Measurements from ENCODE around the gene HOXA13. TPM values are rescaled to one million over a fixed set of nuclear protein-coding genes. Genes with fewer than 3 reads are reported as not detected.

Gene HOXA13
- polyA plus RNA-seq, 1 donor from 2014 or later: not detected

DNA sequence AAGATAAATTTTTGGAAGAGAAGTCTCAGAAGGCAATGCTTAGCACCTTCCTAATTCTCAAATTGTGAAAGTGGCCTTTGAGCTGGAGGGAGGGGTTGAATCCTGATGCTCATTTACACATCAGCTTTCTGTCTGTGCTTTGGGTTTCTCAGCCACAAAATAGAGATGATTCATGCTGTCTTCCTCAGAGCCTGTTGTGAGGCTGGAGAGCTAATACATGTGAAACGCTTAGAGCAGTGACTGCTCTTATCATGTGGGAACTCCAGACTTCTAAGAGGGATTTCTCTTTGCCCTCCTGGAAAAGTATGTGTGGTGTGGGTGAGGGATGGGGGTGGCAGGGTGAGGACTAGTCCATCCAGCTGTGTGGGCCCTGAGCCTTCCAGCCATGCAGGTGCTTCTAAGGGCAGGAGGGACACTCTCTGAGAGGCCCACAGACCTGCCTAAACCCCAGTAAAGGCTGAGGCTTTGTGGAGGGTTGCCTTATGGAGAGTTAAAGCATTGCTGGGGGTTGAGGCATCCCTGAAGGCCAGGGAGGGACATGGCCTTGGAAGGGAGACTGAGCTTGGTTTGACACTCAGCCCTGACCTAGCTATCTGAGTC lies 37.9 kb upstream of the HOXA13 start:
- H3K9me2 ChIP-seq (ENCODE audit: insufficient read depth, low read length): no peaks in the 10 kb centered on the region
- H3F3A ChIP-seq (ENCODE audit: insufficient read depth, low read length, poor library complexity, severe bottlenecking): no peaks in the 10 kb centered on the region
- H2AFZ ChIP-seq (ENCODE audit: low read depth, low read length): no peak overlapping the region
- no peaks in the 10 kb centered on the region for H3K36me3 ChIP-seq (ENCODE audit: insufficient read depth, low read length)
- no peak overlapping the region for H3K9ac ChIP-seq (ENCODE audit: low read length)
- H3K9me3 ChIP-seq (ENCODE audit: low read length): no peaks in the 10 kb centered on the region
- H3K27me3 ChIP-seq (ENCODE audit: insufficient read depth, low read depth, low read length): peaks cover 100% of the 10 kb centered on the region
- no peak overlapping the region for H3K27ac ChIP-seq (ENCODE audit: low read length)
- TF ChIP-seq MXI1 (conservative IDR thresholded peaks at IDR 0.05; ENCODE audit: poor library complexity, severe bottlenecking) (no peak), SMC3 (conservative IDR thresholded peaks at IDR 0.05; ENCODE audit: poor library complexity) (no peak), POLR2AphosphoS5 (IDR thresholded peaks at IDR 0.05) (no peak), RAD21 (conservative IDR thresholded peaks at IDR 0.05) (no peak), EP300 (conservative IDR thresholded peaks at IDR 0.05; ENCODE audit: poor library complexity, severe bottlenecking) (no peak), TAF1 (IDR thresholded peaks at IDR 0.05; ENCODE audit: low read depth) (no peak)
- TF ChIP-seq, protein P1, sequence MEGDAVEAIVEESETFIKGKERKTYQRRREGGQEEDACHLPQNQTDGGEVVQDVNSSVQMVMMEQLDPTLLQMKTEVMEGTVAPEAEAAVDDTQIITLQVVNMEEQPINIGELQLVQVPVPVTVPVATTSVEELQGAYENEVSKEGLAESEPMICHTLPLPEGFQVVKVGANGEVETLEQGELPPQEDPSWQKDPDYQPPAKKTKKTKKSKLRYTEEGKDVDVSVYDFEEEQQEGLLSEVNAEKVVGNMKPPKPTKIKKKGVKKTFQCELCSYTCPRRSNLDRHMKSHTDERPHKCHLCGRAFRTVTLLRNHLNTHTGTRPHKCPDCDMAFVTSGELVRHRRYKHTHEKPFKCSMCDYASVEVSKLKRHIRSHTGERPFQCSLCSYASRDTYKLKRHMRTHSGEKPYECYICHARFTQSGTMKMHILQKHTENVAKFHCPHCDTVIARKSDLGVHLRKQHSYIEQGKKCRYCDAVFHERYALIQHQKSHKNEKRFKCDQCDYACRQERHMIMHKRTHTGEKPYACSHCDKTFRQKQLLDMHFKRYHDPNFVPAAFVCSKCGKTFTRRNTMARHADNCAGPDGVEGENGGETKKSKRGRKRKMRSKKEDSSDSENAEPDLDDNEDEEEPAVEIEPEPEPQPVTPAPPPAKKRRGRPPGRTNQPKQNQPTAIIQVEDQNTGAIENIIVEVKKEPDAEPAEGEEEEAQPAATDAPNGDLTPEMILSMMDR (IDR thresholded peaks at IDR 0.05; ENCODE audit: poor library complexity, severe bottlenecking): no peak
- TF ChIP-seq, protein P2, sequence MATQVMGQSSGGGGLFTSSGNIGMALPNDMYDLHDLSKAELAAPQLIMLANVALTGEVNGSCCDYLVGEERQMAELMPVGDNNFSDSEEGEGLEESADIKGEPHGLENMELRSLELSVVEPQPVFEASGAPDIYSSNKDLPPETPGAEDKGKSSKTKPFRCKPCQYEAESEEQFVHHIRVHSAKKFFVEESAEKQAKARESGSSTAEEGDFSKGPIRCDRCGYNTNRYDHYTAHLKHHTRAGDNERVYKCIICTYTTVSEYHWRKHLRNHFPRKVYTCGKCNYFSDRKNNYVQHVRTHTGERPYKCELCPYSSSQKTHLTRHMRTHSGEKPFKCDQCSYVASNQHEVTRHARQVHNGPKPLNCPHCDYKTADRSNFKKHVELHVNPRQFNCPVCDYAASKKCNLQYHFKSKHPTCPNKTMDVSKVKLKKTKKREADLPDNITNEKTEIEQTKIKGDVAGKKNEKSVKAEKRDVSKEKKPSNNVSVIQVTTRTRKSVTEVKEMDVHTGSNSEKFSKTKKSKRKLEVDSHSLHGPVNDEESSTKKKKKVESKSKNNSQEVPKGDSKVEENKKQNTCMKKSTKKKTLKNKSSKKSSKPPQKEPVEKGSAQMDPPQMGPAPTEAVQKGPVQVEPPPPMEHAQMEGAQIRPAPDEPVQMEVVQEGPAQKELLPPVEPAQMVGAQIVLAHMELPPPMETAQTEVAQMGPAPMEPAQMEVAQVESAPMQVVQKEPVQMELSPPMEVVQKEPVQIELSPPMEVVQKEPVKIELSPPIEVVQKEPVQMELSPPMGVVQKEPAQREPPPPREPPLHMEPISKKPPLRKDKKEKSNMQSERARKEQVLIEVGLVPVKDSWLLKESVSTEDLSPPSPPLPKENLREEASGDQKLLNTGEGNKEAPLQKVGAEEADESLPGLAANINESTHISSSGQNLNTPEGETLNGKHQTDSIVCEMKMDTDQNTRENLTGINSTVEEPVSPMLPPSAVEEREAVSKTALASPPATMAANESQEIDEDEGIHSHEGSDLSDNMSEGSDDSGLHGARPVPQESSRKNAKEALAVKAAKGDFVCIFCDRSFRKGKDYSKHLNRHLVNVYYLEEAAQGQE (IDR thresholded peaks at IDR 0.05; ENCODE audit: borderline replicate concordance): no peak
- no peak overlapping the region for H3K4me2 ChIP-seq (ENCODE audit: low read length)
- no peaks in the 10 kb centered on the region for H4K20me1 ChIP-seq (ENCODE audit: insufficient read depth)
- no peak overlapping the region for H3K4me3 ChIP-seq (ENCODE audit: low read length)
- H3K79me2 ChIP-seq (replicated peaks; ENCODE audit: insufficient read depth, low read length): no peaks in the 10 kb centered on the region

DNA sequence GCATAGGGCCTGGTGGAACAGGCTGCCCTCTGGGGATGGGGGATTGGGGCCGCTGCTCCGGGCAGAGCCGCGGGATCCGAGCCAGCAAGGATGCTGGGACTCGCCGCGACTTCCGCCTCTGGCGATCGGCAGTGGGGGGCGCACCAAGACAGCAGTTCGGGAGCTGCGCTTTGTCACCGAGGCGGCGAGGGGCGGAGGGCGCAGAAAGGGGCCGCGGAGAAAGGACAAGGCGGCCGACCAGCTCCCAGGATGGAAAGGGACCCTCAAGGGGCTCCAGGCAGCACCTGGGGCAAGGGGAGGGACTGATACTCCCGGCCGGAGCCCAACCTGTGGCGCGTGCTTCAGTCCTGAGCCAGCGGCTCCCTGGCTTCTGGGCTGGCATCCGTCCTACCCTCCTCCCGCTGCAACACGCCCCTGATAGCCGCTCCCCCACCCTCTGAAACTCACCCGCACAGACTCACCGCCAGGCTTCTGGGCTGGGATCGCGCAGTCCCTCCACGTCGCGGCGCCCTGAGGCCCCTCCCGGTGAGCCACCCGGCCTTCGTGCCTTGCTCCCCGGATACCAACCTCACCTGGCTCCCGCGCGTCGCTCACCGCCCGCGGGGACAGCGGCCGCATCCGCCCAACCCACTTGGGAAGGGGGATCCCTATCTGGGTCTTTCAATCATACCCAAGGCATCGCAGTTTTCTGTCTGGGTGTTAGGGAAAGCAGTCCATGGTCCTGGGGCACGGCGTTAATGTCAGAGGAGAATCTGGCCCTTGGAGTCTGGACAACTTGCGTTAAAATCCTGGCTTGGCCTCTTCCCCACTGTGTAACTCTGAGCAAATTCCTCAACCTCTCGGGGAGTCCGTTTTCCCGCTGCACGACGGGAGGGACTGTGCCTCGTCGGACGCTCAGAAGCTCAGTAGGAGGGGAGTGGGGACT lies 35.8 kb upstream of the HOXA13 start:
- peak overlapping the region; percentile 52 for H3K4me2 ChIP-seq (ENCODE audit: low read length)
- H3K36me3 ChIP-seq (ENCODE audit: insufficient read depth, low read length): no peaks in the 10 kb centered on the region
- no peaks in the 10 kb centered on the region for H3K9me3 ChIP-seq (ENCODE audit: low read length)
- peak overlapping the region; percentile 79 for H3K4me3 ChIP-seq (ENCODE audit: low read length)
- H3F3A ChIP-seq (ENCODE audit: insufficient read depth, low read length, poor library complexity, severe bottlenecking): no peaks in the 10 kb centered on the region
- no peaks in the 10 kb centered on the region for H3K79me2 ChIP-seq (replicated peaks; ENCODE audit: insufficient read depth, low read length)
- TF ChIP-seq MXI1 (conservative IDR thresholded peaks at IDR 0.05; ENCODE audit: poor library complexity, severe bottlenecking) (peak; percentile 52), EZH2 (IDR thresholded peaks at IDR 0.05; ENCODE audit: borderline replicate concordance, insufficient read depth, low read length, poor library complexity, severe bottlenecking) (peak; percentile 44), RAD21 (conservative IDR thresholded peaks at IDR 0.05) (peak; percentile 97), POLR2AphosphoS5 (IDR thresholded peaks at IDR 0.05) (no peak), EP300 (conservative IDR thresholded peaks at IDR 0.05; ENCODE audit: poor library complexity, severe bottlenecking) (no peak), TAF1 (IDR thresholded peaks at IDR 0.05; ENCODE audit: low read depth) (no peak), SMC3 (conservative IDR thresholded peaks at IDR 0.05; ENCODE audit: poor library complexity) (peak; percentile 97)
- TF ChIP-seq, protein P1 (IDR thresholded peaks at IDR 0.05; ENCODE audit: poor library complexity, severe bottlenecking): peak; percentile 93
- TF ChIP-seq, protein P2 (IDR thresholded peaks at IDR 0.05; ENCODE audit: borderline replicate concordance): no peak
- H2AFZ ChIP-seq (ENCODE audit: low read depth, low read length): peak overlapping the region; percentile 37
- H3K27me3 ChIP-seq (ENCODE audit: insufficient read depth, low read depth, low read length): peaks cover 85% of the 10 kb centered on the region
- peak overlapping the region; percentile 59 for H3K9ac ChIP-seq (ENCODE audit: low read length)
- H3K27ac ChIP-seq (ENCODE audit: low read length): no peak overlapping the region
- H4K20me1 ChIP-seq (ENCODE audit: insufficient read depth): no peaks in the 10 kb centered on the region
- no peaks in the 10 kb centered on the region for H3K9me2 ChIP-seq (ENCODE audit: insufficient read depth, low read length)

Data from neural cell (in vitro differentiated cells).